HEK293 (cell line): Measurements from ENCODE around the gene SLC1A2.

Experiments used
- CTCF ChIA-PET: fragments of 350-600 bp; formaldehyde crosslinking; extraction: SDS; loops from one replicate; lab custom pipeline; 2021; ENCODE audit warnings: antibody characterized with exemption; lab: Yijun Ruan, JAX
- POLR2A ChIA-PET: fragments of 300-600 bp; formaldehyde crosslinking; extraction: SDS; loops from one replicate; lab custom pipeline; 2020; ENCODE audit warnings: antibody characterized with exemption, inconsistent platforms; lab: Yijun Ruan, JAX
- H3K27ac ChIP-seq: fragments of 200-500 bp; sonication (Bioruptor generic); 2 replicates; pipeline ENCODE4 v1.5.1; 2014; ENCODE audit warnings: low read depth, low read length, control low read depth, inconsistent platforms; ENCODE audit errors: extremely low read depth
- H3K36me3 ChIP-seq, 2 experiments: fragments of 200-500 bp in 1 of 2; sonication (Bioruptor generic) in 1 of 2; 1 replicate in 1 of 2; 2 replicates in 1 of 2; pipeline ENCODE4 v1.5.1; 2014 to 2017; ENCODE audit warnings: inconsistent platforms in 2 of 2, low read length in 2 of 2; ENCODE audit not compliant: control insufficient read depth in 2 of 2, insufficient read depth in 1 of 2
- H3K4me1 ChIP-seq: fragments of 200-500 bp; sonication (Bioruptor generic); 2 replicates; pipeline ENCODE4 v1.5.1; 2014; ENCODE audit warnings: mild to moderate bottlenecking, low read length, inconsistent platforms; ENCODE audit not compliant: control insufficient read depth, insufficient read depth
- H3K4me3 ChIP-seq: 2 replicates; pipeline ENCODE4 v1.5.1; 2011; ENCODE audit warnings: low read depth, mild to moderate bottlenecking, control low read depth, low read length, moderate library complexity
- H3K9me3 ChIP-seq: fragments of 200-500 bp; sonication (Bioruptor generic); 2 replicates; pipeline ENCODE4 v1.5.1; 2014; ENCODE audit warnings: low read depth, low read length, inconsistent platforms; ENCODE audit not compliant: control insufficient read depth, insufficient read depth
- BCL11B ChIP-seq: fragments of 450-650 bp; formaldehyde crosslinking; IDR thresholded peaks from 2 replicates; pipeline ENCODE4 v1.5.1; 2016; ENCODE audit warnings: low read depth, missing biosample characterization, missing genetic modification characterization
- BCL6B ChIP-seq: fragments of 450-650 bp; formaldehyde crosslinking; IDR thresholded peaks from 2 replicates; pipeline ENCODE4 v1.5.1; 2017; ENCODE audit warnings: missing biosample characterization, missing genetic modification characterization
- GLIS2 ChIP-seq: fragments of 450-650 bp; formaldehyde crosslinking; IDR thresholded peaks from 2 replicates; pipeline ENCODE4 v1.5.1; 2016; ENCODE audit warnings: missing biosample characterization, missing genetic modification characterization
- IKZF3 ChIP-seq: fragments of 450-650 bp; IDR thresholded peaks from 2 replicates; pipeline ENCODE4 v1.5.0; 2018; ENCODE audit warnings: missing biosample characterization, mild to moderate bottlenecking, missing genetic modification characterization, moderate library complexity
- KLF10 ChIP-seq: fragments of 450-650 bp; IDR thresholded peaks from 2 replicates; pipeline ENCODE4 v1.5.1; 2018; ENCODE audit warnings: missing biosample characterization, mild to moderate bottlenecking, missing genetic modification characterization
- KLF9 ChIP-seq: fragments of 450-650 bp; formaldehyde crosslinking; IDR thresholded peaks from 2 replicates; pipeline ENCODE4 v1.5.1; 2016; ENCODE audit warnings: missing biosample characterization, missing genetic modification characterization, low read depth
- OSR2 ChIP-seq: fragments of 450-650 bp; formaldehyde crosslinking; IDR thresholded peaks from 2 replicates; pipeline ENCODE4 v1.5.1; 2016; ENCODE audit warnings: missing biosample characterization, missing genetic modification characterization
- PBX3 ChIP-seq: sonication (generic); formaldehyde crosslinking; IDR thresholded peaks from 2 replicates; pipeline ENCODE4 v1.8.1; 2022; ENCODE audit warnings: mild to moderate bottlenecking, moderate library complexity, missing genetic modification reagents
- REPIN1 ChIP-seq: fragments of 450-650 bp; formaldehyde crosslinking; IDR thresholded peaks from 2 replicates; pipeline ENCODE4 v1.5.1; 2017; ENCODE audit warnings: missing biosample characterization, missing genetic modification characterization, low read depth
- REST ChIP-seq: fragments of 450-650 bp; formaldehyde crosslinking; IDR thresholded peaks from 2 replicates; pipeline ENCODE4 v1.5.1; 2016; ENCODE audit warnings: missing biosample characterization, missing genetic modification characterization
- SCRT1 ChIP-seq: fragments of 450-650 bp; formaldehyde crosslinking; IDR thresholded peaks from 2 replicates; pipeline ENCODE4 v1.5.1; 2016; ENCODE audit warnings: missing biosample characterization, missing genetic modification characterization, borderline replicate concordance
- YY1 ChIP-seq: fragments of 450-650 bp; formaldehyde crosslinking; IDR thresholded peaks from 2 replicates; pipeline ENCODE4 v1.5.1; 2018; ENCODE audit warnings: missing biosample characterization, missing genetic modification characterization
- ZBTB21 ChIP-seq: fragments of 450-650 bp; formaldehyde crosslinking; IDR thresholded peaks from 2 replicates; pipeline ENCODE4 v1.5.1; 2017; ENCODE audit warnings: missing biosample characterization, missing genetic modification characterization
- ZNF121 ChIP-seq: fragments of 450-650 bp; formaldehyde crosslinking; IDR thresholded peaks from 2 replicates; pipeline ENCODE4 v1.5.1; 2016; ENCODE audit warnings: missing biosample characterization, missing genetic modification characterization
- ZNF140 ChIP-seq: fragments of 450-650 bp; formaldehyde crosslinking; IDR thresholded peaks from 2 replicates; pipeline ENCODE4 v1.5.1; 2016; ENCODE audit warnings: missing biosample characterization, missing genetic modification characterization
- ZNF175 ChIP-seq: fragments of 450-650 bp; formaldehyde crosslinking; IDR thresholded peaks from 2 replicates; pipeline ENCODE4 v1.5.1; 2016; ENCODE audit warnings: missing biosample characterization, missing genetic modification characterization
- ZNF211 ChIP-seq: fragments of 450-650 bp; formaldehyde crosslinking; IDR thresholded peaks from 2 replicates; pipeline ENCODE4 v1.5.1; 2016; ENCODE audit warnings: low read depth, missing biosample characterization, missing genetic modification characterization
- ZNF362 ChIP-seq: fragments of 450-650 bp; formaldehyde crosslinking; IDR thresholded peaks from 2 replicates; pipeline ENCODE4 v1.5.1; 2016; ENCODE audit warnings: missing biosample characterization, missing genetic modification characterization
- ZNF398 ChIP-seq: fragments of 450-650 bp; formaldehyde crosslinking; IDR thresholded peaks from 2 replicates; pipeline ENCODE4 v1.5.1; 2017; ENCODE audit warnings: missing biosample characterization, missing genetic modification characterization
- ZNF555 ChIP-seq: fragments of 450-650 bp; formaldehyde crosslinking; conservative IDR thresholded peaks from 2 replicates; pipeline ENCODE4 v1.5.1; 2017; ENCODE audit warnings: missing biosample characterization, mild to moderate bottlenecking, missing genetic modification characterization, inconsistent platforms
- ZNF558 ChIP-seq: fragments of 450-650 bp; formaldehyde crosslinking; IDR thresholded peaks from 2 replicates; pipeline ENCODE4 v1.5.1; 2016; ENCODE audit warnings: missing biosample characterization, missing genetic modification characterization
- ZNF580 ChIP-seq: fragments of 450-650 bp; formaldehyde crosslinking; IDR thresholded peaks from 2 replicates; pipeline ENCODE4 v1.5.1; 2016; ENCODE audit warnings: missing biosample characterization, missing genetic modification characterization
- ZNF585B ChIP-seq: fragments of 450-650 bp; formaldehyde crosslinking; IDR thresholded peaks from 2 replicates; pipeline ENCODE4 v1.5.1; 2016; ENCODE audit warnings: missing biosample characterization, missing genetic modification characterization
- ZNF658 ChIP-seq: fragments of 450-650 bp; formaldehyde crosslinking; IDR thresholded peaks from 2 replicates; pipeline ENCODE4; 2016; ENCODE audit warnings: missing biosample characterization, missing genetic modification characterization
- ZNF660 ChIP-seq: fragments of 450-650 bp; IDR thresholded peaks from 2 replicates; pipeline ENCODE4 v1.5.1; 2018; ENCODE audit warnings: missing biosample characterization, mild to moderate bottlenecking, missing genetic modification characterization
- ZNF692 ChIP-seq: fragments of 450-650 bp; formaldehyde crosslinking; IDR thresholded peaks from 2 replicates; pipeline ENCODE4 v1.5.1; 2016; ENCODE audit warnings: missing biosample characterization, missing genetic modification characterization
- ZNF747 ChIP-seq: fragments of 450-650 bp; formaldehyde crosslinking; IDR thresholded peaks from 2 replicates; pipeline ENCODE4 v1.5.1; 2016; ENCODE audit warnings: missing biosample characterization, missing genetic modification characterization
- ZXDB ChIP-seq: fragments of 450-650 bp; formaldehyde crosslinking; IDR thresholded peaks from 2 replicates; pipeline ENCODE4 v1.5.1; 2016; ENCODE audit warnings: missing biosample characterization, missing genetic modification characterization

Gene SLC1A2

GRCh38 chr11:35245786-35246185, 173.6 kb downstream of the SLC1A2 start:
- no peak overlapping the region for H3K4me3 ChIP-seq
- POLR2A ChIA-PET, result no interaction called here
- no peaks in the 10 kb centered on the region for H3K4me1 ChIP-seq
- no peak overlapping the region for H3K27ac ChIP-seq
- TF ChIP-seq ZNF658 (tag by site-specific recombination) (no peak), ZNF555 (tag by site-specific recombination) (no peak), ZNF747 (tag by site-specific recombination) (no peak), ZNF362 (no peak), ZBTB21 (no peak), ZNF398 (tag by site-specific recombination) (no peak), KLF9 (tag by site-specific recombination) (no peak), IKZF3 (tag by site-specific recombination) (no peak), ZNF585B (tag by site-specific recombination) (no peak), BCL11B (tag by site-specific recombination) (no peak), PBX3 (no peak), YY1 (tag by site-specific recombination) (no peak), ZNF140 (no peak), ZNF692 (no peak), OSR2 (tag by site-specific recombination) (no peak), REPIN1 (no peak), SCRT1 (tag by site-specific recombination) (no peak), ZNF121 (tag by site-specific recombination) (no peak), GLIS2 (tag by site-specific recombination) (no peak)
- TF ChIP-seq, all 188 proteins: peak for 0
- CTCF ChIA-PET, result interaction anchor here (0.5 to 1.3 kb wide), 3 partner anchors 9 to 319 kb away, joined by 3 to 5 read pairs (median 5); no protein-coding TSS in a partner anchor
- no peaks in the 10 kb centered on the region for H3K36me3 ChIP-seq
- no peaks in the 10 kb centered on the region for H3K9me3 ChIP-seq

GRCh38 chr11:35245056-35245455, 174.3 kb downstream of the SLC1A2 start:
- Histone ChIP-seq H3K4me3 (no peak overlapping the region), H3K9me3 (no peaks in the 10 kb centered on the region), H3K27ac (no peak overlapping the region), H3K36me3 (no peaks in the 10 kb centered on the region), H3K4me1 (no peaks in the 10 kb centered on the region)
- ChIA-PET CTCF (no interaction called here), POLR2A (no interaction called here)
- TF ChIP-seq ZNF175 (tag by site-specific recombination), result no peak
- no peak for TF ChIP-seq ZNF580 (tag by site-specific recombination)
- TF ChIP-seq KLF10 (tag by site-specific recombination), result no peak
- no peak for TF ChIP-seq ZNF211
- no peak for TF ChIP-seq REST
- TF ChIP-seq ZNF660 (tag by site-specific recombination), result no peak
- TF ChIP-seq BCL6B (tag by site-specific recombination), result no peak
- TF ChIP-seq ZXDB (tag by site-specific recombination), result no peak
- no peak for TF ChIP-seq ZNF558 (tag by site-specific recombination)
